GM19238 (cell line): ENCODE measurements around the gene ITM2C.

Experiments
- DNase-seq: peaks from one replicate; pipeline ENCODE4 v3.0.0; 2011; ENCODE audit warnings: low spot score; ENCODE audit not compliant: insufficient read length

ITM2C gene

DNA sequence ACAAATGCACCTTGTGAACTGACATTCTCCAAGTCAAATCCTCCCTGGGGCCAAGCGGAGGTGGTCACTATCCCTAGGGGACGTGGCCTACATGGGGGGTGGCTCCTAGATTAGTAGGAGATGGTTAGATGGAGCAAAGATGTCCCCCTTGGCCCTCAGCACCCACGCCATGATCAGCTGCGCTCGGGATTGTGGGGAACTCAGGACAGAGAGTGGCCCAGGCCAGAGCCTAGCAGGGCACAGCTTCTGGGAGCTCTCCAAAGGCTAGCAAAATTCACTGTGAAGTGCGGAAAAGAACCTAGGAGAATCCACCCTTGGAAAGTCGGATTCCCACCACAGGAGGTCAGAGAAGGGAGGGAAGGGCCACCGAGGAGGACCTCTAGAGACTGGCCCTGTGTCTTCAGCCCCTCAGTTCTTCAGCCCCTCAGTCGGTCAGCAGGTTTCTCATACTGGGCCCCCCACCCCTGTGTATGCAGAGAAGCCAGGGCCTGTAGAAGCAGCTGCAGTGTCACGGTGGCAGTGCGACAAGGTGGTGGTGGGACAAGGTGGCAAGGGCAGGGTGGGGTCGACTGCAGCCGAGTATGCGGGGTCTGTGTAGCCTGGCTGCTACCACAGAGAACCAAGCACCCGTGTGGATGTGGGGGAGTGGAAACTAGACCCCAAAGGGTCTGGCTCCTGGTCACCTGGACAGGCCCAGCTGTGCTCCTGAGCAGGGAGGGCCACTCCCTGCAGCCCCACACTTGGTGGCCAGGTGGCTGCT lies 41.9 kb downstream of the ITM2C start:
- DNase-seq: no peak

DNA sequence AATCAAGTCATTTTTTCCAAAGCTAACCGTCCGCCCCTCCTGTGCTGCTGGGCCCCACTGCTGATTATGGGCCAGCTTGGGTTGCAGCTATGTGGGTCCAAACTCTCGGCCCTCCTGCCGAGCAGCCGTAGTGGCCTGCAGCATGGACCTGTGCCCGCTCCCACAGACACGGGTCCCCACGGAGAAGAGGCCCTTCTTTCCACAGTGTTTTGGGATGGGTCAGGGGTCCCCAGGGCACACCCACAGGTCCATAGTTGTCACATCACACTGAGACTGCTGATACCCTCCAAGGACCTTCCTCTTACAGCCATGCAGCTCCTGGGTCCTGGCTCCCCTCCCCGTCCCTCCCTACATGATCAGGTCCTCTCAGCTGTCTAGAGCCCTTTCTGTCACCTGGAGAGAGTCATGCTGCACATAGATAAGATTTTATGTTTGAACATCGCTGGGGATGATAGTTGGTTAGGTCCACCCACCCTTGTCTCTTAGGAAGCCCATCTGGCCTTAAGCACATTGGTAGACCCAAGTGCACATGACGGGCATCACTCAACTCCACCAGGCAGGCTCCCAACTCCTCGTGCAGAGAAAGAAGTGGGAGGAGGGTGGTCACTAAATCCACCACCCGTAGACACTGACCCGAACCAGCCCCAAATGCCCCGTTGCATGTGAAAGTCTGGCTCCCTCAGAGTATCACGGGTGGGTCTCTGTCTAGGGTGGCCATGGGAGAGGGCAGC lies 42.8 kb downstream of the ITM2C start:
- no peak for DNase-seq

DNA sequence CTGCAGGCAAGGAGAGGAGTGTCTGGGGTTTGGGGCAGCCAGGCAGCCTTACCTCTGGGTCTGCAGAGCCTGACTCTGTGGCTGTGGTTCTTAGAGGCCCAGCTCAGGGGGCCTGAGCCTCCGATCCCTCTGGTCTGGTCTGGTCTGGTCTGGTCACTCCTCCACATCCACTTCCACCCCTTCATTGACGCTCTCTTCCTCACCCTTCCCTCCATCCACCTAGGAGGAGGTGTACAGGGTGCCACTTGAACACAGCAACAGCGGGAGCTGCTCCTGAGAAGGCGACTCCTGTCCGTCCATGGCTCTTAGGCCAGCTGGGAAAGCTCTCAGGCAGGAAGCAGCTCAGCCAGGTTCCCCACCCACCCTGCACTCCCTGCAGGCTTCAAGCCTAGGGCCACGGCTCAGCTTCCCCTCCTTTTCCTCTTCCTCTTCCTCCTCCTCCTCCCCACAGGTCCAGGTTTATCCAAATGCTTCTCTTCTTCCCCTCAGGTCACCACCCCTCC lies 43.4 kb downstream of the ITM2C start:
- DNase-seq: no peak

DNA sequence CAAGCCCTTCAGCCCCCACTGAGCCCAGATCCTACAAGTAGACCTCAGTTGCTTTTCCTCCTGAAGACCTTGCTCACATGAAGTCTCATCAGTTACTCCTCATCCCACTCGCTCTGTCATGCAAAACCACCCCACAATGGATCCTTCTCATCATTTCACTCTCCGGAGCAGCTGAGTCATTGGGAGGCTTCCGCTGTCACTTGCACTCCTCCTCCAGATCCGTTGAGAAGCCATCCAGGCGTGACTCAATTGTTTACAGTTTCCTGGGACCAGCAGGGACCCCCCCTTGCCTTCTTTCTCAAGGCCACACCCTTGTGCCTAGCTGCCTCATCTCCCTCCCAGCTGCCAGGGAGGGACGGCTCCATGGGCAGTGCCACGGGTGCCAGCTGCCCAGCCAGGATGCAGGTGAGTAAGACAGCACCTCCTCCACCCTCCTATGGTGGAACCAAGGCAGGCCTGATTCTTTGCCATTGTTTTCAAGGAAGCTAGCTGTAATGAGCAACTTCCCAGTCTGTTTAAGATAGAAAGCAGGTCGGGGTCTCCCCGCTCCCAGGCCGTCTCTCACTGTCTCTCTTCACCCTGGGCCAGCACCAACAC lies 44.0 kb downstream of the ITM2C start:
- no peak for DNase-seq

DNA sequence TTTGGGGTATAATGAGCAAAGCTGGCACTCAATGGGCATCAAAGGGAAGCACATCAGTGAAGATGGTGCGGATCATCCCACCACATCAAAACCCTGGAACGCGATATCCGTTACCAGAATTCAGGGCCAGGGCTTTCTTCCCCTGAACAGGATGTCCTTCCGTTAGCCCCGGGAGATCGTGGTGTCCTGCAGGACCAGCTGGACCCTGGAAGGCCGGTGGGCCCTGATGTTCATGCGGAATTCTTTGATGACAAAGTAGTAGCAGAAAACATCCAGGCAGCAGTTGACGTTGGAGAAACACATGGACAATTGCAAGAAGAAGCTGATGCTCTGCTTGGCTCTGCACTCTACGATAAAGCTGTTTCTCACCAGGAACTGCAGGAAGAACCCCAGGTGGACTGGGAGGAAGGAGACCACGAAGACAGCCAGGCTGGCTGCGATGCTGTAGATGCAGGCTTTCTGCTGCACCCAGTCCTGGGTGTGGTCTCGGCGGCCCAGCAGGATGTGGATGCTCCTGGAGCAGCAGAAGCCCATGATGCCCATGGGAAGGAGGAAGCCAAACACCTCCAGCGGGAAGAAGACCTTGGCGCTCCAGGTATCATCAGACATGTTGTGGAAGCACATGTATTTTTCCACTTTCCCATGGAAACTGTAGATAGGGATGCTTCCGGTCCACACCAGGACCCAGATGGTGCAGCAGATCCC lies 45.3 kb downstream of the ITM2C start:
- DNase-seq: no peak

DNA sequence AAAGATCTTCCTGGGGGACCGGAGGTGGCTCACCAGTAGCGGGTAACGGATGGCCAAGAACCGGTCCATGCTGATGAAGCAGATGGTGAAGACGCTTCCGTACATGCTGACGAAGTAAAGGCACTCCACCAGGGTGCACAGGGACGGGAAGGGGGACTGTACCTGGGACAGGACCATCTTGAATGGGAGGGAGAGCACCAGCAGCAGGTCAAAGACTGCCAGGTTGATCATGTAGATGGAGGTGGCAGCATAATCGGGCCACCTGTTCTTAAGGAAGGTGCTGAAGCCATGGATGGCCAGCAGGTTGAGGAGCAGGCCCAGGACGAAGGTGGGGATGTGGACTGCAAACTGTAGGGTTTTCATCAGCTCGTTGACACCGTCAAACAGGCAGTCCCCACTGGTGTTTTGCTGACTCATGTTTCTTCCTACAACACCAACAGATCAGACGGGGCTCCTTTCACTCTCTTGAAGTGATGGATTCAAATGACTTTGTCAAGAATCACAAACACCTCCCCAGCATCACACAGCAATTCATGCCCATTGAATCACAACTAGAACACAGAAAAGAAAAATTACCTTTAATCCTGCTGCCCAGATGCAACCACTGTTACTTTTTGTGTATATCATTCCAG lies 45.9 kb downstream of the ITM2C start:
- DNase-seq: no peak

DNA sequence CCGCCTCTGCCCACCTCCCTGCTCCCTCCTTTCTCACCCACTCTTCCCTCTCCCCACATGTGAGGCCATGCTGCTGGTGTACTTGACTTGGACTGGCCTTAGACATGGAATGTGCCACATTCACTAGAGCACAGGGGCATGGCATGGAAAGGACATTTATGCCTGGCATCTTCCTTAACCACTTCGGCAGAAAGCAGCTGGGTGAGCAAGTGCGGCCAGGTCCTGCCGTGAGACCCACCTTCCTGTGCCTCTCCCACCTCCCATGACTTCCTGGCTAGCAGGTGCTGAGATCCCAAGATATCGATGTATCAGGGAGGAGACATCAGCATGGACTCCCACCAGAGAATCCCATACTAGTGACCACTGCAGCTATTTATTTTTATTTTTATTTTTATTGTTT lies 47.3 kb downstream of the ITM2C start:
- no peak for DNase-seq

DNA sequence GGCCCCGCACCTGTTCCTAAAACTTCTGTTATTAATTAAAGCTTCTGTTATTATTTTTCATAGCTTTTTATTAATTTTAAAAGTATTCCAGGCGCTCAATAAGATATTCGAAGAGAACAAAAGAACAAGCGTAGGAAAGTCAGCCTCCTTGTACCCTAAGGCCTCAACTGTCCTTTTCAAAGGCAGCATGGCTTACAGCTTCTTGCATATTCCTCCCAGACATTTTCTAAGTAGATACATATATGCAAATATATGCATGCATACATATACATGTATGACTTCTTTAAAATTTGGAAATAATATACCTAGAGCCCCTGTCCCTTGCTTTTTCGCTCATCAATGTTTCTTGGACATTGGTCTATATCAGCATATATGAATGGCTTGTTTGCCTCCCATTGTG lies 48.0 kb downstream of the ITM2C start:
- DNase-seq: no peak

DNA sequence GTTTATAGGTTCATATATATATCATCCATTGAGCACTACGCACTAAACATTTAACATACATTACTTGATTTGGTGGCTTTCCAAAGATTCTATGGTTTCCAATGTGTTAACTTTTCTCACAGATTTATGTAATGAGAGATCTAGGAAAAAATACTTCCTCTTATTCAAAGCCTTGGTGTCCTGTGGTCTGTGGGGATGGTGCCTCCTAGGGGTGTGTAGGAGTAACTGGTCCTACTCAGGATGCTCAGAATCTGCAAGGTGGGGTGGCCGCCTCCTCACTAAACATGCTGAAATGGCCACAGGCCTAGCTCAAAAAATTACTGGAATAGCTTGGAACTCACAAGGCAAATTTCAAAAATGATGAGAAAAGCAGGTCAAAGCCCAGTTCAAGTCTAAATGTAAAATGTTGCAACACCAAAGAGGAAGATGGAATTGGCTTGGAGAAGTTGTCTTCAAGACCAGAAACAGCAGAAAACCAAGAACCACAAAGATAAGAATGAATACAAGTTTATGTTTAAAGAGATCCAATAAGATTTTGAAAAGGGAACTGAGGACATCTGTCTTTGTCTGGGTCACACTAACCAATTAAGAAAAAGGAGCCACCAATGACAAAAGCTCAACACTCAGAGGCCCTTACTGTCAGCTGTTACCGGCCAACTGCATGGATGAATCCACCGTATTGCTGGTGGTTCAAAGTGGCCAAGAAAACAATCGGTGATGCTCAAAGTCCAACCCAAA lies 48.8 kb downstream of the ITM2C start:
- no peak for DNase-seq

DNA sequence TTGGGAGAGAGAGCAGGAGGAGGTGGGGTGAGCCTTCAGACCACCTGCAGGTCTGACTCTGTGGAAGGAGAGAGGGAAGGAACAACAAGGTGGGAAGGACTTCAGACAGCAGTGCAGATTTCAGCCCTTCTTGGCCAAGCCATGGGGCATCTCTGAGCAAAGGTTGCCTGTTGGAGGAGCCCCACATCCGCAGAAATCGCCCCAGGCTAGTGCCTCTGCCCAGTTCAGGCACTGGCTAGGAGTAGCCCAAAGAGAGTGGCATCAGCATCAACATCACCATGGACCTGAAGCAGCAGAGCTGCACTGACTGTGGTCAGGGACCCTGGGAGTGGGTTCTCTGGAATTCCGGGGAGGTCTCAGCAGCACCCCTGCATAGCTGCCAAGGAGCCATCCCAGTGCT lies 50.1 kb downstream of the ITM2C start:
- DNase-seq: no peak

DNA sequence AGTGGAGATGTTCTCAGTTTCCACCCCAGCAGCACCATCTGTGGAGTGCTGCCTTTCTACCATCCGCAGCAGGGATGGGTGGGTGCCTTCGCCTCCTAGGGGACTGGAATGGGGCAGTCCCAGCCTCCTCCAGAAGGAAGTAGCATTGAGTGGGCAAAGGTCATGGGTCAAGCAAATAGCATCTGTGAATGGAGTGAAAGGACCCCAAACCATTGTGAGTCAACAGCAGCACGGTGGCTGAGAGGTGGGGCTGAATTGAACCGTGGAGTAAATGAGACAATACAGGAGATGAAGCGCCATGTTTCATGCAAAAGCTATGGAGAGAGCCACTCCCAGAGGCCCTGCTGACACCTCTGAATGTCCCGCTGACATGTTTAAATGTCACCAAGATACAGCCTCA lies 50.6 kb downstream of the ITM2C start:
- DNase-seq: no peak

DNA sequence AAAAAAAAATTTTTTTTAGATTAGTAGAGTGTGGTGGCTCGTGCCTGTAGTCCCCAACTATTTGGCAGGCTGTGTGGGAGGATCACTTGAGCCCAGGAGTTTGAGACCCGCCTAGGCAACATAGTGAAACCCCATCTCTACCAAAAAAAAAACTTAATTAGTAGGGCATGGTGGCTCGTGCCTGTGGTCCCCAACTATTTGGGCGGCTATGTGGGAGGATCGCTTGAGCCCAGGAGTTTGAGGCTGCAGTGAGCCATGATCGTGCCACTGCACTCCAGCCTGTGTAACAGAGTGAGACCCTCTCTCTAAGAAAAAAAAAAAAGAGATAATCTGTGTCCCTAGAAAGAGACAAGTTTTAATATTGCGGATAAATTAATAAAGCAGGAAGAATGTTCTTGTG lies 51.5 kb downstream of the ITM2C start:
- no peak for DNase-seq

DNA sequence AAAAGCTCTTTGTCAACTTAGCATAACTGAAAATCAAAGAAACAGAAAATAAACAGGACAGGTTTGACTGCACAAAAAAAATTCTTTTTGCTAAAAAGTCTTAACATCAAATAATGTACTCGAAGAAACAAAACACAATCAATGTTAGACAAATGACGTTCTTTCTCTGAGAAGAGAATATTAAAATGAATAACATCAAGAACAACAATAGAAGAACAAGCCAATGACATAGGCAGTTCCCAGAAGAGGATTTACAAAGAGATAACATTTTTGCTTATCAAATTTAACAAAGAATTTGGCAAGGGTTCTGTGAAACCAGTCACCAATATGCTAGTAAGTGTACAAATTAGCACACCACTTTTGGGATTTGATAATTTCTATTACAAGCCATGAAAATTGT lies 54.5 kb downstream of the ITM2C start:
- DNase-seq: no peak

DNA sequence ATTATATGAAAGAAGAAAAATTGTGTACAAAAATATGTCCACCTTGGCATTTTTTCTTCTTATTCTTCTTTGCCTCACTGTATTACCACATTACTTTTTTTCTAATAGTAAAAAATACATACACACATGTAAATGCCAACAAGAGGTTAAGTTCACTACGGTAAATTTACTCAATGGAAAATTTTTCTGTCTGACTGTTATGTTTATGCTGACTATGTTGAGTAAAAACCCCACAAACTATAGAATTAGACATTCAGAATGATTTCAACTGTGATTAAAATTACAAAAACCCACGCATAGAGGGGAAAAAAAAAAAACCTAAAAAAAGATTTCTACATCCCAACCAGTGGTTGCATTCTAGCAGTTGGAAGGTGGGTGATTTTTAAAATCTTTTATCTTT lies 54.9 kb downstream of the ITM2C start:
- DNase-seq: no peak

DNA sequence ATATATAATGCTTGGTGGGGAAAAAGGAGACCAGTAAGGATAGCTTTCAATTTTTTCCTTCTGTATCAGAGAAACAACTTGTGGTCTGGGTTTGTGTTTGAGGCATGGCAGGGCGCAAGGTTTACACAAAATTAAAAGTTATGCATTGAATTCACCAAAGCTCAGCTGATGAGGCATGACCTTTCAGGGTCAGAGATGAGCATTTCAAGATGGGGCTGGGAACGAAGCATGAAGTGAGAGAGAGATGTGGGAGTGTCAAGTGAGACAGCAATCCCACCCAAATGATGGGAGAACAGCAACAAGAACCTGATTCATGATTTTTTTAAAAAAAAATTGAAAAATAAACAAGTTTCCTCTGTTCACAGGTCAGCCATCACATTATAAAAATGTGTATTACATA lies 55.4 kb downstream of the ITM2C start:
- no peak for DNase-seq

DNA sequence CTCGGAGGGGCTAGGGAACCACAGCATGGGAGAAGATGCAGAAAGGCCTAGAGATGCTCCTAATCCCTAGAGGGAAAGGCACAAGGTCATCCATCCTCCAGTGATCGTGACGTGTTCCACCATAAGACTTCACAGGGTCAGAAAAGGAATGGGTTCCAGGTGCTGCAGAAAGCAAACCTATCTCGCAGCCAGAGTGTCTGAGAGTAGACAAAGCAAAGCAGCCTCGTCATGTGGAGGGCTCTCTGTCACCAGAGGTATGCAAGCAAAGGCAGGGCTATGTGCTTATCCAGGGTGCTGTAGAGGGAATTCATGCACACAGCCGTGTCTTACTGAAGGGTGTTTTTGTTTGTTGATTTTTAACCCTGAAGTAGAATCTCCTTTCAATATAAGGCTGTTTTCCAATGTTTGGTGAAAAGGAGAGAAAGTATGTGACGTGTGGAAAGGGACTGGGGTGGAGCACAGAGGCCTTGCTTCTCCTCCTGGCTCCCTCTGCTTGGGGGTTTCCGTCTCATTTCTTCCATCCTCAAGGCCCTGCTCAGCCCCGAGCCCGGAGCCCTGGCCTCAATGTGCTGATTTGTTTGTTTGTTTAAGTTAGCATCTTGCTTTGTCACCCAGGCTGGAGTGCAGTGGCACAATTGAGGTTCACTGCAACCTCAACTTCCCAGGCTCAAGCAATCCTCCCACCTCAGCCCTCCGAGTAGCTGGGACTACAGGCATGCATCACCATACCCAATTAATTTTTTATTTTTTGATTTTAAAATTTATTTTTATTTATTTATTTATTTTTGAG lies 57.3 kb downstream of the ITM2C start:
- DNase-seq: no peak

DNA sequence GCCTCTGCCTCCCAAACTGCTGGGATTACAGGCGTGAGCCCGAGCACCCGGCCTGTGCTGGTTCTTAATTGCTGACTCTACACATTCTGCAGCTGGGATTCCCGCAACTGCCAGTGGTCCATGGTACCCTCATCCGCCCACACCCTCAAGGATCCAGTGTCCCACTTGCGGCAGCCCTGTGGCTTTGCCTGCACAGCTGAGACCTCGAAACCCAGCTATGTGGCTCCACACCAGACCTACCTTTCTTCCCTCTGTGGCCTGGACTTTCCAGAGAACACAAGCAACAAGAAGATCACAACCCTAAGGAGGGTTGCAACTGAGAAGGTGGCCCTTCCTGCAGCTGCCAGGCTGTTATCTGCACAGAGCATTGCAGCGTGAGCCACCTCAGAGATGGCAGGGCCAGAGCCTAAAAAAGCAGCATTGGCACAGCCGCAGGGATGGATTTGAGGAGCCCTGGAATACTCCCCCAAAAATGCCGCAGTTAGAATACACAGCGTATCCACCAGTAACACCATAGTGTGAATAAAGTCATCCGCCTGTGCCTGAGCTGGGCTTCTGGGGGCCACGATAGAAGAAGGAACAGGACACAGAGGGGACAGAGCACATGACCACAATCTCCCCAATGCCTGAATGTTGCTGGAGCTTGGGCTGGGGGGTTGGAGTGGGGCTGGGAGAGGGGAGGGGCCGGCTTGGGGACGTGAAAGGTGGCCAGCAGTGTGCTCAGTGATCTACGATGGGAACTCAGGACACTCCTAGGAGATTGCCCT lies 58.4 kb downstream of the ITM2C start:
- DNase-seq: no peak

DNA sequence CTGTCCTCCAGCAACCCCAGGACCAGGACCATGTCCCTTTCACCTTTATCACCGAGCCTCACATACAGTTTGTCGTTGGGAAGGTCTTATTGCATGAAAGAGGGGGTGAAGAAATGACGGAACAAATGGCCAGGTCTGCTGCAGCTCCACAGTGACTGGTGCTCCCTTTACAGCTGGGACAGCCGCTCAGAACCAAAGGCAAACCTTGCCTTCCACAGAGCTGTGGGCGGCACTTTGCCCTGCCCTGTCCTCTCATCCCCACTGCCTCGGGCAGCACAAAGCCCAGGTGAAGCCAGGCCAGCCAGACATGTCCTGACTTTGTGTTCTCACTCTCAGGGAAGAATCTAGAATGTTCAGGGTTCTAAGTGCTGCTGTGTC lies 59.3 kb downstream of the ITM2C start:
- DNase-seq: no peak
